Glutamatergic neuron (in vitro differentiated cells): ENCODE measurements around the gene CST3. TPM values are rescaled to one million over a fixed set of nuclear protein-coding genes. Genes with fewer than 3 reads are reported as not detected.

ENCODE experiments used
- DNase-seq: peaks from one replicate; pipeline ENCODE4 v3.0.0; 2022
- H3K27ac Mint-ChIP-seq: one replicate; pipeline ENCODE4 v1.8.0; 2020; ENCODE audit warnings: mild to moderate bottlenecking, mixed read lengths, inconsistent platforms; ENCODE audit not compliant: unreplicated experiment
- H3K27me3 Mint-ChIP-seq: one replicate; pipeline ENCODE4 v1.8.0; 2020; ENCODE audit warnings: mild to moderate bottlenecking, moderate library complexity, mixed read lengths, inconsistent platforms; ENCODE audit not compliant: unreplicated experiment
- H3K36me3 Mint-ChIP-seq: one replicate; pipeline ENCODE4 v1.8.0; 2020; ENCODE audit warnings: mild to moderate bottlenecking, mixed read lengths, inconsistent platforms; ENCODE audit not compliant: unreplicated experiment
- H3K4me1 Mint-ChIP-seq: one replicate; pipeline ENCODE4 v1.8.0; 2020; ENCODE audit warnings: mild to moderate bottlenecking, low read depth, mixed read lengths, inconsistent platforms; ENCODE audit not compliant: unreplicated experiment
- H3K4me3 Mint-ChIP-seq: one replicate; pipeline ENCODE4 v1.8.0; 2020; ENCODE audit warnings: mild to moderate bottlenecking, mixed read lengths, inconsistent platforms; ENCODE audit not compliant: unreplicated experiment
- H3K9me3 Mint-ChIP-seq: one replicate; pipeline ENCODE4 v1.8.0; 2020; ENCODE audit warnings: mild to moderate bottlenecking, moderate library complexity, mixed read lengths, inconsistent platforms; ENCODE audit not compliant: unreplicated experiment
- total RNA-seq: library from RNA; stranded (reverse); fragmentation: NEBNext Ultra II Directional; extraction: Animal tissue kit (Norgen Biotek cat#: 25700); gene quantifications from one replicate; pipeline ENCODE4 v1.2.1, GENCODE V29; 2021; ENCODE audit not compliant: unreplicated experiment
- TF ChIP-seq, protein P1 (sequence below): fragments of 200-600 bp; sonication (generic); IDR thresholded peaks from one replicate; pipeline ENCODE4 v1.5.0; 2021; ENCODE audit not compliant: partially characterized antibody, unreplicated experiment

The CST3 gene
- total RNA-seq, 1 donor from 2014 or later = 224 TPM

DNA sequence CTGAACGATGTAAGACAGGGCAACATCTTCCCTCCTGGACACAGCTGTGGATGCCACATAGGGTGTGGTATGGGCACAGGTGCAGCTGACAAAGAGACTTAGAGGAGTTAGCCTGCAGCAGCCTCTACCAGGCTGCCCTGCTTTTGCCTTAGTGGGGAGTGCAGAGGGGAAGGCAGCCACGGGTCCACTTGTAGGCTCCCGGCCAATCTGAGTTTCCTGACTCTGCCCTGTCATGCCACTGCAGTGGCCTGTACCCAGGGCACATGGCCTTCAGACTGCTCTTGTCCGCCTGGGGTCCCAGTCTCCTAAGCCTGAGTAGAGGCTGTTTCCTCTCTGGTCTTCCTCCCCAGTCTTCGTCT, 52.3 kb downstream of the CST3 start:
- Mint-ChIP-seq H3K27ac (no peak overlapping the region), H3K4me3 (no peak overlapping the region), H3K4me1 (no peaks in the 10 kb centered on the region), H3K36me3 (no peaks in the 10 kb centered on the region), H3K27me3 (peaks cover 6% of the 10 kb centered on the region), H3K9me3 (peaks cover 6% of the 10 kb centered on the region)
- TF ChIP-seq, protein P1, sequence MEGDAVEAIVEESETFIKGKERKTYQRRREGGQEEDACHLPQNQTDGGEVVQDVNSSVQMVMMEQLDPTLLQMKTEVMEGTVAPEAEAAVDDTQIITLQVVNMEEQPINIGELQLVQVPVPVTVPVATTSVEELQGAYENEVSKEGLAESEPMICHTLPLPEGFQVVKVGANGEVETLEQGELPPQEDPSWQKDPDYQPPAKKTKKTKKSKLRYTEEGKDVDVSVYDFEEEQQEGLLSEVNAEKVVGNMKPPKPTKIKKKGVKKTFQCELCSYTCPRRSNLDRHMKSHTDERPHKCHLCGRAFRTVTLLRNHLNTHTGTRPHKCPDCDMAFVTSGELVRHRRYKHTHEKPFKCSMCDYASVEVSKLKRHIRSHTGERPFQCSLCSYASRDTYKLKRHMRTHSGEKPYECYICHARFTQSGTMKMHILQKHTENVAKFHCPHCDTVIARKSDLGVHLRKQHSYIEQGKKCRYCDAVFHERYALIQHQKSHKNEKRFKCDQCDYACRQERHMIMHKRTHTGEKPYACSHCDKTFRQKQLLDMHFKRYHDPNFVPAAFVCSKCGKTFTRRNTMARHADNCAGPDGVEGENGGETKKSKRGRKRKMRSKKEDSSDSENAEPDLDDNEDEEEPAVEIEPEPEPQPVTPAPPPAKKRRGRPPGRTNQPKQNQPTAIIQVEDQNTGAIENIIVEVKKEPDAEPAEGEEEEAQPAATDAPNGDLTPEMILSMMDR = no peak
- no peak for DNase-seq

DNA sequence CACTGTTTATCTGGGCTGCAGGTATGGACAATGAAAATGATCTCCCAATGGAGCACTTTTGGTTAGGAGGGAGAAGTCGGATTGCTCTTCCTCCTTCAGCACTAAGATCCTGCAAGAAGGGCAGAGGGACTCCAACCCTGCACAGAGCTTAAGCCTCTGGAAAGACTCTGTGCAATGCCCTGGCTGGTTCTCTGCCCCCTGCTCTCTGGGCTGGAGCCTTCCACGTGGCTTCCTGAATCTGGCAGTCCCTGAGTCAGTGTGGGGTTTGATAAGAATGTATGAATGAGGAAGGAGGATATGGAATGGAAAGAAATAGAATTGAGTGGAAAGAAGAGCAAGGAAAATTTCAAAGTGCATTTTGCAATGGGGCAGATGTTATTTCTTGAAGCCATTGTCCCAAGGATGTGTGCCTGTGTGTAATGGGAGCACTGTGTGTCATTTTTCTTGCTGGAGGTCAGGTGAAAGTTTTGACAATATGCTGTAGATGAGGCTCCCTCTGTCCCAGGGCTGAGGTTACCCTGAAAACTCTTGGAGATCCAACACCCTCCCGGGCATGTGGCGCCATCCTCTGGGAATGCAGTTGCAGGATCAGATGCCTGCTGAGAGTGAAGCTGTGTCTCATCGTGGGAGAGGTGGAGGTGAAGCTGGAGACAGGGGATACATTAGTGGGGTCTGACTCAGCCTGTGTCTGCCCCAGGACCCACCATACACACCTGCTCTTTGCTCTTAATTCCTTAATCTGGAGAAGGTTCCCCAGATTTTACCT, 53.1 kb downstream of the CST3 start:
- H3K27me3 Mint-ChIP-seq = peaks cover 6% of the 10 kb centered on the region
- no peak overlapping the region for H3K27ac Mint-ChIP-seq
- TF ChIP-seq, protein P1 = no peak
- no peak overlapping the region for H3K4me3 Mint-ChIP-seq
- H3K4me1 Mint-ChIP-seq = no peaks in the 10 kb centered on the region
- H3K9me3 Mint-ChIP-seq = peaks cover 6% of the 10 kb centered on the region
- no peaks in the 10 kb centered on the region for H3K36me3 Mint-ChIP-seq
- DNase-seq = no peak

Other genes with a start within 250 kb of the CST3 start
- 74.1 TPM for gene NAPB, start 216.5 kb downstream of the CST3 start, total RNA-seq
- not detected for gene CSTL1, start 198.3 kb downstream of the CST3 start, total RNA-seq
- not detected for gene CST11, start 185.1 kb downstream of the CST3 start, total RNA-seq
- not detected for gene CST8, start 146.8 kb downstream of the CST3 start, total RNA-seq
- not detected for gene CST9L, start 69.5 kb downstream of the CST3 start, total RNA-seq
- gene CST9, start 32.0 kb downstream of the CST3 start, total RNA-seq = not detected
- not detected for gene CST4, start 51.1 kb upstream of the CST3 start, total RNA-seq
- gene CST1, start 113.0 kb upstream of the CST3 start, total RNA-seq = not detected
- gene CST2, start 188.8 kb upstream of the CST3 start, total RNA-seq = not detected
- gene CST5, start 241.8 kb upstream of the CST3 start, total RNA-seq = not detected